CD4-positive, alpha-beta T cell (primary cell): ENCODE measurements around the gene CEP70. TPM values are rescaled to one million over a fixed set of nuclear protein-coding genes. Genes with fewer than 3 reads are reported as not detected.

Source experiments
- ATAC-seq: fragments of 200-7000 bp; cut with Tn5 transposase; one replicate; pipeline ENCODE4 v1.10.0; 2022; ENCODE audit warnings: mild to moderate bottlenecking; ENCODE audit not compliant: poor library complexity
- CTCF ChIA-PET: fragments of 350-600 bp; sonication (Branson Sonifier 250); formaldehyde crosslinking; loops from one replicate; lab custom pipeline; 2021; ENCODE audit warnings: antibody characterized with exemption, inconsistent platforms; lab: Charles Lee
- POLR2A ChIA-PET: fragments of 350-600 bp; sonication (Branson Sonifier 250); formaldehyde crosslinking; loops from one replicate; lab custom pipeline; 2021; ENCODE audit warnings: antibody characterized with exemption, inconsistent platforms; lab: Charles Lee
- DNase-seq, 14 experiments: peaks; one replicate each; pipeline ENCODE4 v3.0.0-alpha.2; 2013 to 2020; ENCODE audit warnings: mixed read lengths in 2 of 14
- H3K27ac ChIP-seq, 2 donors: one replicate each; pipeline versions ENCODE4 v1.5.1 to v1.7.0; 2013; ENCODE audit warnings: low read length in 2 of 2, low read depth in 1 of 2, mild to moderate bottlenecking in 1 of 2
- H3K27me3 ChIP-seq, 2 experiments: 1 replicate in 1 of 2; 2 replicates in 1 of 2; pipeline versions ENCODE4 v1.6.1 to v1.7.0; 2013; ENCODE audit warnings: low read length in 2 of 2, control low read depth in 1 of 2, mild to moderate bottlenecking in 1 of 2, moderate library complexity in 1 of 2; ENCODE audit not compliant: insufficient read depth in 2 of 2, control insufficient read depth in 1 of 2
- H3K36me3 ChIP-seq: one replicate; pipeline ENCODE4 v1.6.1; 2013; ENCODE audit warnings: low read length, control low read depth; ENCODE audit not compliant: insufficient read depth
- H3K4me1 ChIP-seq: one replicate; pipeline ENCODE4 v1.6.1; 2013; ENCODE audit warnings: low read length, control low read depth; ENCODE audit not compliant: insufficient read depth
- H3K4me3 ChIP-seq: one replicate; pipeline ENCODE4 v1.5.1; 2013; ENCODE audit warnings: mild to moderate bottlenecking, low read length, moderate library complexity
- H3K9me3 ChIP-seq, 2 experiments: 1 replicate in 1 of 2; 2 replicates in 1 of 2; pipeline versions ENCODE4 v1.6.1 to v1.7.0; 2013; ENCODE audit warnings: low read length in 2 of 2, mild to moderate bottlenecking in 2 of 2, control low read depth in 1 of 2, moderate library complexity in 1 of 2; ENCODE audit not compliant: control insufficient read depth in 1 of 2, insufficient read depth in 1 of 2
- H3K27ac Mint-ChIP-seq: one replicate; pipeline ENCODE4 v1.8.0; 2020; ENCODE audit warnings: mixed read lengths
- H3K27me3 Mint-ChIP-seq: one replicate; pipeline ENCODE4 v1.8.0; 2021; ENCODE audit warnings: mixed read lengths
- H3K36me3 Mint-ChIP-seq: one replicate; pipeline ENCODE4 v1.8.0; 2021; ENCODE audit warnings: low read depth, mixed read lengths
- H3K4me1 Mint-ChIP-seq: one replicate; pipeline ENCODE4 v1.8.0; 2021; ENCODE audit warnings: low read depth, mixed read lengths
- H3K4me3 Mint-ChIP-seq: one replicate; pipeline ENCODE4 v1.8.0; 2020; ENCODE audit warnings: mild to moderate bottlenecking, mixed read lengths
- H3K9me3 Mint-ChIP-seq: one replicate; pipeline ENCODE4 v1.8.0; 2020; ENCODE audit warnings: mixed read lengths
- CTCF ChIP-seq: fragments of 200-600 bp; IDR thresholded peaks from one replicate; pipeline ENCODE4 v1.8.0; 2022; ENCODE audit warnings: antibody characterized with exemption, mild to moderate bottlenecking
- intact Hi-C, 2 experiments: fragments of 100-400 bp; cut with DNase I in 1 of 2; cut with micrococcal nuclease in 1 of 2; formaldehyde crosslinking; loops; one replicate each; pipeline versions ENCODE4 v1.15.1 to v1.9.0; 2023 to 2025; cut with DNase I, micrococcal nuclease
- total RNA-seq, 174 experiments: library from RNA in 2 of 174; stranded (reverse) in 2 of 174; gene quantifications; one replicate each; pipeline ENCODE4 v1.2.3 and lab custom pipeline; 2021 to 2026

The CEP70 gene
- total RNA-seq, 2 experiments from 2014 or later: 21.5 to 23.0 TPM

GRCh38 chr3:138474163-138474562, 119.9 kb downstream of the CEP70 start:
- Histone ChIP-seq H3K27ac (no peak overlapping the region), H3K27me3 (no peaks in the 10 kb centered on the region), H3K9me3 (no peaks in the 10 kb centered on the region), H3K36me3 (no peaks in the 10 kb centered on the region), H3K4me3 (no peak overlapping the region), H3K4me1 (no peaks in the 10 kb centered on the region)
- H3K4me1 Mint-ChIP-seq: no peaks in the 10 kb centered on the region
- no peaks in the 10 kb centered on the region for H3K27me3 Mint-ChIP-seq
- no peak for DNase-seq
- no peak for TF ChIP-seq CTCF
- H3K4me3 Mint-ChIP-seq: no peak overlapping the region
- no peaks in the 10 kb centered on the region for H3K9me3 Mint-ChIP-seq
- intact Hi-C loops: no loop called here
- POLR2A ChIA-PET: no interaction called here
- H3K36me3 Mint-ChIP-seq: no peaks in the 10 kb centered on the region
- CTCF ChIA-PET: no interaction called here
- no peak for ATAC-seq
- H3K27ac Mint-ChIP-seq: no peak overlapping the region

DNA sequence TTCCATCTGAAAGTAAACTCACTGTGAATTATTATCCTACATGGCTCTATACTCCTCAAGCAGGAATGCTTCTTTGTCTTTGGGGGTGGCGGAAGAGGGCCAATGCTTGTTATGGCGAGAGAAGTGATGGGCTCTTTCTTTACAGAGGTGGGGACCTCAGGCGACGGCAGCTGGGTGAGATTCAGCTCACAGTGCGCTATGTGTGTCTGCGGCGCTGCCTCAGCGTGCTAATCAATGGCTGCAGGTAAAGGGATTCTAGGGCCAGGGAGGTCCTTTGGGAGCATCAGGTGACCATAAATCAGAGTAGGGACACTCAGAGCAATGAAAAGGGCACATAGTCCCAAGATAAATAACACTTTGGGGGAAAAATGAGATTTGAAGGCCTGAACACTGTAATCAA, 120.7 kb downstream of the CEP70 start:
- Histone ChIP-seq H3K9me3 (no peaks in the 10 kb centered on the region), H3K27ac (no peak overlapping the region), H3K4me1 (no peaks in the 10 kb centered on the region), H3K4me3 (no peak overlapping the region), H3K36me3 (no peaks in the 10 kb centered on the region), H3K27me3 (no peaks in the 10 kb centered on the region)
- intact Hi-C loops: no loop called here
- Mint-ChIP-seq H3K4me3 (no peak overlapping the region), H3K27ac (no peak overlapping the region), H3K36me3 (no peaks in the 10 kb centered on the region), H3K9me3 (no peaks in the 10 kb centered on the region), H3K4me1 (no peaks in the 10 kb centered on the region), H3K27me3 (no peaks in the 10 kb centered on the region)
- POLR2A ChIA-PET: no interaction called here
- DNase-seq (no peak), ATAC-seq (no peak)
- CTCF ChIA-PET: no interaction called here
- no peak for TF ChIP-seq CTCF

DNA sequence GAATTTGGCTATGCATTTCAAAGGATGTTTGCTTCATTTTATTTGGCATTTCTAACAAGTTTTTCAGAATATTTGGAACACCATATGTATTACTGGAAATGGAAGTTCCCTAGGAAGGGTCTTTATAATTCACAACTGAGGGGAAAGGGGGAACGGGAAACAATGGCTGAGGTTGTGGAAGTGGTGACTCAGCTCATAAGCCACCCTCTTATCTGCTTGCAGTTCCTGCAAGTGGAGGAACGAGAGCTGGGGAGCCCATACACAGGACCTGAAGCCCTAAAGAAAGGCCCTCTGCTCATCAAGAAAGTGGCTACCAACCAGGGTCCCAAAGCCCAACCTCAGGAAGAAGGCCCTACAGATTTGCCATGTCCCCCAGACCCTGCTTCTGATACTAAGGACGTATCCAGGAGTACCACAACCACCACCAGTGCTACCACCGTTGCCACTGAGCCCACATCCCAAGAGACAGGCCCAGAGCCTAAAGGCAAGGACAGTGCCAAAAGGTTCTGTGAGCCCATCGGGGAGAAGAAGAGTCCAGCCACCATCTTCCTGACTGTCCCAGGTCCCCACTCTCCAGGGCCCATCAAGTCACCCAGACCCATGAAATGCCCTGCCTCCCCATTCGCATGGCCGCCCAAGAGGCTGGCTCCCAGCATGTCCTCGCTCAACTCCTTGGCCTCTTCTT, 121.8 kb downstream of the CEP70 start:
- ATAC-seq: no peak
- no peak for DNase-seq
- no peaks in the 10 kb centered on the region for H3K9me3 ChIP-seq
- no peak for TF ChIP-seq CTCF
- no peaks in the 10 kb centered on the region for H3K36me3 Mint-ChIP-seq
- no peak overlapping the region for H3K4me3 Mint-ChIP-seq
- no peaks in the 10 kb centered on the region for H3K4me1 ChIP-seq
- H3K4me1 Mint-ChIP-seq: no peaks in the 10 kb centered on the region
- no peak overlapping the region for H3K27ac ChIP-seq
- POLR2A ChIA-PET: no interaction called here
- no peaks in the 10 kb centered on the region for H3K27me3 Mint-ChIP-seq
- intact Hi-C loops: no loop called here
- H3K4me3 ChIP-seq: no peak overlapping the region
- no peaks in the 10 kb centered on the region for H3K36me3 ChIP-seq
- H3K9me3 Mint-ChIP-seq: no peaks in the 10 kb centered on the region
- CTCF ChIA-PET: no interaction called here
- H3K27me3 ChIP-seq: no peaks in the 10 kb centered on the region
- no peak overlapping the region for H3K27ac Mint-ChIP-seq
